SU-DHL-6 (cell line): ENCODE measurements around the gene SLAIN2.
A peak's percentile ranks its signal among the peaks of the same experiment; 100 is the strongest.

Source experiments
- H2AFZ ChIP-seq: fragments of 200-600 bp; sonication (generic); 2 replicates; pipeline ENCODE4 v1.6.1; 2014; ENCODE audit warnings: low read depth, mild to moderate bottlenecking, moderate library complexity, mixed read lengths, antibody characterized with exemption, low read length; ENCODE audit not compliant: severe bottlenecking
- H3F3A ChIP-seq: fragments of 200-600 bp; shearing (Covaris generic); 2 replicates; pipeline ENCODE4 v1.6.0; 2016; ENCODE audit warnings: antibody characterized with exemption, mild to moderate bottlenecking; ENCODE audit not compliant: insufficient read depth
- H3K27ac ChIP-seq: fragments of 200-600 bp; sonication (generic); 2 replicates; pipeline ENCODE4 v1.5.1; 2016; ENCODE audit warnings: low read depth, mild to moderate bottlenecking, low read length, moderate library complexity, mixed read lengths
- H3K27me3 ChIP-seq: fragments of 200-600 bp; sonication (generic), shearing (Covaris generic); 2 replicates; pipeline ENCODE4 v1.6.0; 2014; ENCODE audit warnings: mild to moderate bottlenecking, low read length
- H3K36me3 ChIP-seq: fragments of 200-600 bp; sonication (generic); 2 replicates; pipeline ENCODE4 v1.6.1; 2014; ENCODE audit warnings: mild to moderate bottlenecking, low read length, mixed read lengths
- H3K4me2 ChIP-seq: fragments of 300-600, 200-600 bp; shearing (Covaris generic), sonication (generic); 2 replicates; pipeline ENCODE4 v1.6.0; 2014; ENCODE audit warnings: low read length, low read depth, mild to moderate bottlenecking; ENCODE audit not compliant: poor library complexity, severe bottlenecking
- H3K4me3 ChIP-seq: fragments of 200-600 bp; sonication (generic); 2 replicates; pipeline ENCODE4 v1.5.1; 2014; ENCODE audit warnings: antibody characterized with exemption, low read length, mild to moderate bottlenecking, mixed read lengths; ENCODE audit not compliant: insufficient read depth, poor library complexity, severe bottlenecking
- H3K79me2 ChIP-seq: fragments of 200-600 bp; sonication (generic); 2 replicates; pipeline ENCODE4 v1.6.1; 2014; ENCODE audit warnings: mild to moderate bottlenecking, low read length, moderate library complexity; ENCODE audit not compliant: insufficient read depth
- H3K9ac ChIP-seq: fragments of 200-600 bp; sonication (generic); 2 replicates; pipeline ENCODE4 v1.7.0; 2014; ENCODE audit warnings: mild to moderate bottlenecking, low read length
- H3K9me2 ChIP-seq: fragments of 200-600 bp; sonication (generic); replicated peaks from 2 replicates; pipeline ENCODE4 v1.6.1; 2014; ENCODE audit warnings: low read length; ENCODE audit not compliant: insufficient read depth
- H3K9me3 ChIP-seq: fragments of 200-600 bp; sonication (generic); 2 replicates; pipeline ENCODE4 v1.6.1; 2014; ENCODE audit warnings: low read length, mixed read lengths; ENCODE audit not compliant: insufficient read depth
- H4K20me1 ChIP-seq: fragments of 200-600 bp; sonication (generic); 2 replicates; pipeline ENCODE4 v1.6.1; 2014; ENCODE audit warnings: low read depth, mild to moderate bottlenecking, antibody characterized with exemption, low read length, moderate library complexity, mixed read lengths
- EZH2phosphoT487 ChIP-seq: fragments of 200-600 bp; sonication (generic), shearing (Covaris generic); conservative IDR thresholded peaks from 2 replicates; pipeline ENCODE4 v1.6.1; 2018; ENCODE audit warnings: mild to moderate bottlenecking, antibody characterized with exemption, low read length, moderate library complexity, mixed read lengths
- TF ChIP-seq, protein P1 (sequence below): fragments of 200-600 bp; sonication (generic); IDR thresholded peaks from one replicate; pipeline ENCODE4 v1.5.1; 2017; ENCODE audit warnings: antibody characterized with exemption, mild to moderate bottlenecking, low read length, moderate library complexity; ENCODE audit not compliant: insufficient read depth, poor library complexity, severe bottlenecking

The SLAIN2 gene

DNA sequence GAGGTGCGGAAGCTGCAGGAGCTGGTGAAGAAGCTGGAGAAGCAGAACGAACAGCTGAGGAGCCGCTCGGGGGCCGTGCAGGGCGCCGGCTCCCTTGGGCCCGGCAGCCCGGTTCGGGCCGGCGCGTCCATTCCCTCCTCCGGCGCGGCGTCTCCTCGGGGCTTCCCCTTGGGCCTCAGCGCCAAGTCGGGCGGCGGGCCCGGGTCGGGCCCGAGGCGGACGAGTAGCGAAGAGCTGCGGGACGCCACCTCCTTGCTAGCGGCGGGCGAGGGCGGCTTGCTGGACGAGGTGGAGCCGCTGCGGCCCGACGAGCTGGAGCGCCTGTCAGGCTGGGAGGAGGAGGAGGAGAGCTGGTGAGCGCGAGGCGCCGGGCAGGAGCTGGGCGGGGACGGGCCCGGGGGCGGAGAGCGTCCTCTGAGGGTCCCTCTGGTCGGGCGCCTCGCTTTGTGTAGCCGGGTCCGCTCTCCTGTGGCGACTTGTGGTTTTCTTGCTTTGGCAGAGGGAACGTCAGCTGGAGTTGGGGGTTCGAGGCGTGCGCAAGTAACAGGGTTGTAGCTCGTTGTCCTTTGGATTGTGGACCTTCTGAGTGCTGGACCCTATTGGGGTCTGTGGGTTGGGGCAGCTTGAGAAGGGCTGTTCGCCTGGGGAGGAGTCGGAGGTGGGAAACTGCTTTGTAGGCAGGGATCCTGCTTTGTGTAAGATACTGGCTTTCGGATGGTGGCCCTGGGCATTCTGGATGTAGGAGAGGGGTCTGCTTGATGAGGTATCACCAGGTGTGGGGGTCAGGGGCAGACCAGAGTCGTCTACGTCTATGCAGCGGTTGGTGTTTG lies 662 bp downstream of the SLAIN2 start:
- H3K4me3 ChIP-seq, result peak overlapping the region; percentile 97
- H3K36me3 ChIP-seq, result no peaks in the 10 kb centered on the region
- peaks cover 8% of the 10 kb centered on the region; the same call in 1 of the 2 replicates for H3F3A ChIP-seq
- H3K9me3 ChIP-seq, result no peaks in the 10 kb centered on the region
- peaks cover 53% of the 10 kb centered on the region for H3K79me2 ChIP-seq
- H3K27ac ChIP-seq, result peak overlapping the region; percentile 71
- H2AFZ ChIP-seq, result peak overlapping the region; percentile 93
- H3K9me2 ChIP-seq, result no peaks in the 10 kb centered on the region
- peak overlapping the region; percentile 95 for H3K9ac ChIP-seq
- TF ChIP-seq EZH2phosphoT487, result no peak
- TF ChIP-seq, protein P1, sequence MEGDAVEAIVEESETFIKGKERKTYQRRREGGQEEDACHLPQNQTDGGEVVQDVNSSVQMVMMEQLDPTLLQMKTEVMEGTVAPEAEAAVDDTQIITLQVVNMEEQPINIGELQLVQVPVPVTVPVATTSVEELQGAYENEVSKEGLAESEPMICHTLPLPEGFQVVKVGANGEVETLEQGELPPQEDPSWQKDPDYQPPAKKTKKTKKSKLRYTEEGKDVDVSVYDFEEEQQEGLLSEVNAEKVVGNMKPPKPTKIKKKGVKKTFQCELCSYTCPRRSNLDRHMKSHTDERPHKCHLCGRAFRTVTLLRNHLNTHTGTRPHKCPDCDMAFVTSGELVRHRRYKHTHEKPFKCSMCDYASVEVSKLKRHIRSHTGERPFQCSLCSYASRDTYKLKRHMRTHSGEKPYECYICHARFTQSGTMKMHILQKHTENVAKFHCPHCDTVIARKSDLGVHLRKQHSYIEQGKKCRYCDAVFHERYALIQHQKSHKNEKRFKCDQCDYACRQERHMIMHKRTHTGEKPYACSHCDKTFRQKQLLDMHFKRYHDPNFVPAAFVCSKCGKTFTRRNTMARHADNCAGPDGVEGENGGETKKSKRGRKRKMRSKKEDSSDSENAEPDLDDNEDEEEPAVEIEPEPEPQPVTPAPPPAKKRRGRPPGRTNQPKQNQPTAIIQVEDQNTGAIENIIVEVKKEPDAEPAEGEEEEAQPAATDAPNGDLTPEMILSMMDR, result no peak
- H3K4me2 ChIP-seq, result peak overlapping the region; percentile 77
- H4K20me1 ChIP-seq, result peaks cover 28% of the 10 kb centered on the region
- no peaks in the 10 kb centered on the region for H3K27me3 ChIP-seq

DNA sequence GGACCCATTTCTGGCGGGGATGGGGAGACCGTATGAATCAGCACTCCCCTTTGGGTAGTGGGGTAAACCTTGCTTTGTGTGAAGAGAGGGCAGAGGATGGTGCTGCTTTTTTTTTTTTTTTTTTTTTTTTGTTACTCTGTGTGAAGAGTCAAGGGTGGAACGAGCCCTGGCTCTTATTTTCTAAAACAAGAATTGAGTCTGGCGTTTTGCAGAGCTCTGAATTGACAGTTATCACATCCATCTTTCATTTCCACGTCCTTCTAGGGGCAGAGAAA lies 1.2 kb downstream of the SLAIN2 start:
- Histone ChIP-seq H3K27ac (no peak overlapping the region), H3K9ac (peak overlapping the region; percentile 95), H3K4me3 (peak overlapping the region; percentile 97), H4K20me1 (peaks cover 28% of the 10 kb centered on the region), H3K4me2 (peak overlapping the region; percentile 77), H3K27me3 (no peaks in the 10 kb centered on the region), H3K9me2 (no peaks in the 10 kb centered on the region), H3K36me3 (no peaks in the 10 kb centered on the region), H3K9me3 (no peaks in the 10 kb centered on the region), H2AFZ (no peak overlapping the region), H3K79me2 (peaks cover 57% of the 10 kb centered on the region), H3F3A (peaks cover 8% of the 10 kb centered on the region; the same call in 1 of the 2 replicates)
- TF ChIP-seq EZH2phosphoT487, result no peak
- TF ChIP-seq, protein P1, result no peak

DNA sequence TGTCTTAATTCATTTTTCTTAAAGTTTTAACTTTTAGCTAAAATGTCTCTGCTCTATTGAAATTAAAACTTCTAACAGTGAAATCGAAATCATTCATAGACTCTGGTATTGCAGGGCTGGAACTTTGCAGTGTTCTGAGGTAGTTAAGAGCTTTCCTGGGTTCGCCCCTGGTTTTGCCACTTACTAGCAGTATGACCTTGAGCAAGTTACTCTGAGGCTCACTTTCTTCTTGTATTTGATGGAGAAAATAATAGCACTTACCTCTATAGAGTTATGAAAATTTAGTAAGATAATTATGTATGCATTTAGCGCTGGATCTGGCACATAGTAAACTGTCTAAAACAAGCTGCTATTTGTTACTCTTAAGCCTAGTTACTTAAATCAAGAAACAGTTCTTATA lies 1.7 kb downstream of the SLAIN2 start:
- Histone ChIP-seq H3K27me3 (no peaks in the 10 kb centered on the region), H3K36me3 (no peaks in the 10 kb centered on the region), H3K27ac (no peak overlapping the region), H3K9ac (peak overlapping the region; percentile 95), H3K4me2 (peak overlapping the region; percentile 77), H4K20me1 (peaks cover 28% of the 10 kb centered on the region), H2AFZ (no peak overlapping the region), H3K9me3 (no peaks in the 10 kb centered on the region), H3K4me3 (peak overlapping the region; percentile 97), H3K9me2 (no peaks in the 10 kb centered on the region), H3F3A (peaks cover 8% of the 10 kb centered on the region; the same call in 1 of the 2 replicates), H3K79me2 (peaks cover 62% of the 10 kb centered on the region)
- no peak for TF ChIP-seq EZH2phosphoT487
- TF ChIP-seq, protein P1, result no peak
